ENCODE results near the gene KRT80. TPM values are rescaled to one million over a fixed set of nuclear protein-coding genes. Genes with fewer than 3 reads are reported as not detected.

Gene KRT80
- total and polyA plus RNA-seq, 2 donors (not counting 3 experiments of a cell fraction or from before 2014, with no cell fraction given) = 13.6 to 23.7 TPM

DNA sequence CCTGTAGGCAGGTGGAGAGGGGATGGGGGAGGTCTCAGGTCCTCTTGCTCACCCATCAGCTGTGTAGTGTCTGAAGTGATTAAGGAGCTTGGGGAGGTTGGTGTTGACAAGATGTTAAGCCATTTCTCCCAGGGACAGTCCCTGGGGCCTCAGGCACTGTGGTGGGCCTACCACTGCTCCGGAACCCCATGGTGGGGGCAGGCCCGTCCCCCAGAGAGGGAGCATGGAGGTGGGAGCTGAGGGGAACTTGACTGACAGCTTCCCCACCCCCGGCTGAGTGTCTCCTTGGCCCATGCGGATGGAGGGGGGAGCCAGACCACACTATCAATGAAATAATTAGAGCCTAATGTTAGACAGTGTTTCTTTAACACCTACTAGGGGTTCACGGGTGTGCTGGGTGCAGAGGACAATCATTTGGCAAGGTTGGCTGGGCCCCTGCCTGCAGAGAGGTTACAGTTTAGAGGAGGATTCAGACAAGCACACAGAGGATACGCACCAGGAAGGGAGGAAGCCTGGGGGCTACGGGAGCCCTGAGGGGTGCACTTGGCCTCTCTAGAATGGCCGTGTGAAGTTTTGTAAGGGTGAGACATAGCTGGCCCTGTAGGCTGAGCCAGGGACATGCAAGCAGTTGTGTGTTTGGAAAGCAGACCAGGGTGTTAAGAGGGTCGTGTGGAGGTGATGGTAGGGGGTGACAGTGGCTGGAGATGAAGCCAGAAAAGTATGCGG is 19.3 kb upstream of the KRT80 start:
- intact Hi-C loops (cut with micrococcal nuclease) = loop anchor here (10.0 kb wide), 1 partner anchor 664 kb away; no protein-coding TSS in a partner anchor
- Histone ChIP-seq H3K4me2 (ENCODE audit: insufficient read depth, low read length) (no peak overlapping the region), H3K4me1 (ENCODE audit: control insufficient read depth, extremely low read depth, insufficient read depth, low read length) (peaks cover 20% of the 10 kb centered on the region), H3K9me3 (replicated peaks; ENCODE audit: control insufficient read depth, insufficient read depth, low read length) (no peaks in the 10 kb centered on the region), H3K9ac (replicated peaks; ENCODE audit: extremely low read depth, insufficient read depth, low read length) (no peak overlapping the region), H2AFZ (ENCODE audit: low read depth, low read length) (no peak overlapping the region), H4K20me1 (replicated peaks; ENCODE audit: control insufficient read depth, extremely low read depth, insufficient read depth, low read length) (no peaks in the 10 kb centered on the region), H3K36me3 (ENCODE audit: control insufficient read depth in 2 of 2, extremely low read depth in 1 of 2, insufficient read depth in 2 of 2, low read length in 2 of 2) (no peaks in the 10 kb centered on the region), H3K27me3 (ENCODE audit: control insufficient read depth in 2 of 2, insufficient read depth in 2 of 2, low read length in 2 of 2) (no peaks in the 10 kb centered on the region), H3K4me3 (replicated peaks in 1 of 3; ENCODE audit: insufficient read depth in 1 of 3, low read depth in 1 of 3, low read length in 3 of 3) (no peak overlapping the region), H3K9me1 (replicated peaks; ENCODE audit: control insufficient read depth, extremely low read depth, insufficient read depth, low read length) (no peaks in the 10 kb centered on the region), H3K79me2 (ENCODE audit: control insufficient read depth, insufficient read depth, low read length) (no peaks in the 10 kb centered on the region), H3K27ac (ENCODE audit: insufficient read depth, low read depth, low read length) (no peak overlapping the region)
- DNase-seq (ENCODE audit: low read depth, low spot score) (no peak), FAIRE-seq (no peak)
- POLR2A ChIA-PET = interaction anchor here (1.0 kb wide), 1 partner anchor 19 kb away, joined by 3 read pairs; no protein-coding TSS in a partner anchor
- TF ChIP-seq JUN (IDR thresholded peaks at IDR 0.05; ENCODE audit: borderline replicate concordance, insufficient read depth, insufficient read length, low read depth) (no peak), FOS (IDR thresholded peaks at IDR 0.05; ENCODE audit: borderline replicate concordance, insufficient read depth, low read length) (no peak), MYC (IDR thresholded peaks at IDR 0.05; ENCODE audit: low read depth, low read length) (no peak), GATA2 (IDR thresholded peaks at IDR 0.05; ENCODE audit: insufficient read depth, insufficient read length, low read depth, low read length) (no peak), EZH2 (IDR thresholded peaks at IDR 0.05; ENCODE audit: borderline replicate concordance, low read depth, low read length, severe bottlenecking) (no peak)
- TF ChIP-seq, protein P1, sequence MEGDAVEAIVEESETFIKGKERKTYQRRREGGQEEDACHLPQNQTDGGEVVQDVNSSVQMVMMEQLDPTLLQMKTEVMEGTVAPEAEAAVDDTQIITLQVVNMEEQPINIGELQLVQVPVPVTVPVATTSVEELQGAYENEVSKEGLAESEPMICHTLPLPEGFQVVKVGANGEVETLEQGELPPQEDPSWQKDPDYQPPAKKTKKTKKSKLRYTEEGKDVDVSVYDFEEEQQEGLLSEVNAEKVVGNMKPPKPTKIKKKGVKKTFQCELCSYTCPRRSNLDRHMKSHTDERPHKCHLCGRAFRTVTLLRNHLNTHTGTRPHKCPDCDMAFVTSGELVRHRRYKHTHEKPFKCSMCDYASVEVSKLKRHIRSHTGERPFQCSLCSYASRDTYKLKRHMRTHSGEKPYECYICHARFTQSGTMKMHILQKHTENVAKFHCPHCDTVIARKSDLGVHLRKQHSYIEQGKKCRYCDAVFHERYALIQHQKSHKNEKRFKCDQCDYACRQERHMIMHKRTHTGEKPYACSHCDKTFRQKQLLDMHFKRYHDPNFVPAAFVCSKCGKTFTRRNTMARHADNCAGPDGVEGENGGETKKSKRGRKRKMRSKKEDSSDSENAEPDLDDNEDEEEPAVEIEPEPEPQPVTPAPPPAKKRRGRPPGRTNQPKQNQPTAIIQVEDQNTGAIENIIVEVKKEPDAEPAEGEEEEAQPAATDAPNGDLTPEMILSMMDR (IDR thresholded peaks at IDR 0.05; ENCODE audit: extremely low read depth in 1 of 2, insufficient read depth in 1 of 2, low read depth in 1 of 2, low read length in 2 of 2) = no peak
- dilution Hi-C loops (cut with MboI; ENCODE audit: extremely low pct_ligation_motif_present, low sequenced_read_pairs) = no loop called here
- no TSS peak for BruUV-seq (replicated peaks)
- CTCF ChIA-PET = interaction anchor here (0.9 to 8.1 kb wide), 8 partner anchors 11 to 83 kb away, joined by 3 to 138 read pairs (median 4); partner anchors contain the start of gene KRT80

Measured in endothelial cell of umbilical vein (primary cell).